Fibroblast of the aortic adventitia (primary cell): ENCODE measurements around the gene UBR7. TPM values are rescaled to one million over a fixed set of nuclear protein-coding genes. Genes with fewer than 3 reads are reported as not detected.
"Not testable (repeated sequence)": the region's sequence is repeated elsewhere in the genome, so short reads cannot be mapped to it uniquely, and the experiment has no call there.

Experiments used
- DNase-seq: peaks from one replicate; pipeline ENCODE4 v3.0.0-alpha.2; 2010; ENCODE audit warnings: low read depth
- H3K4me3 ChIP-seq: 2 replicates; pipeline ENCODE4 v1.5.1; 2011; ENCODE audit warnings: low read depth, mild to moderate bottlenecking, control low read depth, low read length, moderate library complexity
- total RNA-seq: library from RNA; depleted of rRNA; stranded (reverse); fragments of >200 nt; gene quantifications from 2 replicates; pipeline ENCODE4 v1.2.3, GENCODE V29; 2012; ENCODE audit warnings: low replicate concordance
- TF ChIP-seq, protein P1 (sequence below): IDR thresholded peaks from 2 replicates; pipeline ENCODE4 v1.5.1; 2011; ENCODE audit warnings: mild to moderate bottlenecking, low read length, control low read depth, inconsistent platforms; ENCODE audit not compliant: insufficient read depth

Gene UBR7
- total RNA-seq, 1 donor: 46.9 TPM

DNA sequence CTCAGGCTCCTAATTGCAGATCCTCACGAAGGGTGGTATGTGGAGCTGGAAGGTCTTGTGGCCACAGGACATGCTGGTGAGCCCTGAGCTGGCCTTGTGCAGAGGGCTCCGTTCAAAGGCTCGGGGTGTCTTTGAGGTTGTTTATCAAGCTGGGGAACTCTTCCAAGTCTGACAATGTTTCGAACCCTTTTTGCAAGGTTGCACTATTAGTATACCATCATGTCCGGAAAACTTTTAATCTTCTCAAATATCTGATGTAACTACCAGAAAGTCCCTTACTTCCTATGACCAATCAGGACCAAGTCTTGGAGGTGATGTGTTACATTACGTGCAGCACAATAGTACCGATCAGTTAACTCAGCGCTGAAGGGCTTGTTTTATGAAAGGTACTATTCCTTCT, 21.5 kb downstream of the UBR7 start:
- H3K4me3 ChIP-seq: no peak overlapping the region
- TF ChIP-seq, protein P1, sequence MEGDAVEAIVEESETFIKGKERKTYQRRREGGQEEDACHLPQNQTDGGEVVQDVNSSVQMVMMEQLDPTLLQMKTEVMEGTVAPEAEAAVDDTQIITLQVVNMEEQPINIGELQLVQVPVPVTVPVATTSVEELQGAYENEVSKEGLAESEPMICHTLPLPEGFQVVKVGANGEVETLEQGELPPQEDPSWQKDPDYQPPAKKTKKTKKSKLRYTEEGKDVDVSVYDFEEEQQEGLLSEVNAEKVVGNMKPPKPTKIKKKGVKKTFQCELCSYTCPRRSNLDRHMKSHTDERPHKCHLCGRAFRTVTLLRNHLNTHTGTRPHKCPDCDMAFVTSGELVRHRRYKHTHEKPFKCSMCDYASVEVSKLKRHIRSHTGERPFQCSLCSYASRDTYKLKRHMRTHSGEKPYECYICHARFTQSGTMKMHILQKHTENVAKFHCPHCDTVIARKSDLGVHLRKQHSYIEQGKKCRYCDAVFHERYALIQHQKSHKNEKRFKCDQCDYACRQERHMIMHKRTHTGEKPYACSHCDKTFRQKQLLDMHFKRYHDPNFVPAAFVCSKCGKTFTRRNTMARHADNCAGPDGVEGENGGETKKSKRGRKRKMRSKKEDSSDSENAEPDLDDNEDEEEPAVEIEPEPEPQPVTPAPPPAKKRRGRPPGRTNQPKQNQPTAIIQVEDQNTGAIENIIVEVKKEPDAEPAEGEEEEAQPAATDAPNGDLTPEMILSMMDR: no peak
- no peak for DNase-seq

DNA sequence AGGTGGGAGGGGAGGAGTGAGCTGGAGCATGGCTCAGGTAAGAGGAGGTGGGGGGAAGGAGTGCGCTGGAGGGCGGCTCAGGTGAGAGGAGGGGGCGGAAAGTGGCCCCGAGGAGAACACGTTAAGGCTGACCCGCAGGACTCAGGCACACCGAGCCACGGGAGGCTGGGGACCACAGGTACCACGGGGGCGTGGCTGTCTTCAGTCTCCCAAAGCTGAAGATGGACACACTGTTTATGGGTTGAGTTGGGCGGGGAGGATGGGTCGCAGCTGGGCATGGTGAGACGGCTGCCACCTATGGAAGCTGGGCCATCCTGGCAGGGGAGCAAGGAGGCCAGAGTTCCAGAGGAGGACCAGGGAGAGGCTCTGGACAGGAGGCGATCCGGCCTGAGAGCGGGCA, 23.5 kb downstream of the UBR7 start:
- DNase-seq: no peak
- H3K4me3 ChIP-seq: no peak overlapping the region

DNA sequence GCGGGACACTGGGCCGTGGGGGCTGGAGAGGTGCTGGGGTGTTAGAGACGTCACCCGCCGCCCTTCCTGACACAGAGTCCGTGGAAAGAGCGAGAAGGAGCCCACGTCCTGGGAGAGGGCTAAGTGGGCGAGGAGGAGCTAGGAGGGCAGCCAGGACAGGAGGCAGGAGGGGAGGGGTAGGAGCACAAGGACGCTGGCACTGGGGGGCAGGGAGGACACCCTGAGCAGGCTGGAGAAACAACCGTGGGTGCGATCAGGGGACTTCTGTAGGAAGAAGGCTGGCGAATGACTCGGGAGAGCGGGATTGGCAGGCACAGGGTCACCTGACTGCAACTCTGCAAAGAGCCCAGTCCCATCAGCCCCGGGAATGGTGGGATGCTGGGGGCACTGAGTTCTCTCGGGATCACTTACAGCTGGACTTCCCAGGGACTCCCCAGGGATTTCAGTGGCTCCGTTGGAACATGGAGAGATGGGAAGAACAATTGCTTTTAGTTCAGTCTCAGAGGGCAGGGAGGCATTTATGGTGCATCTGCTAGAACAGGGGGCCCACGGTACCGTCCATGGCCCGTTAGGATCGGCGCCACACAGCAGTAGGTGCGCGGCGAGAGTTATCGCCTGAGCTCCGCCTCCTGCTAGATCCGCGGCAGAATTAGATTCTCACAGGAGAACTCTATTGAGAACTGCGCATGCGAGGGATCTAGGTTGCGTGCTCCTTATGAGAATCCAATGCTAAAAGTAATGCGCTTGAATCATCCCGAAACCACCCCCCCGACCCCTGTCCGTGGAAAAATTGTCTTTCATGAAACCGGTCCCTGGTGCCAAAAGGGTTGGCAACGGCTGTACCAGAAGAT, 24.3 kb downstream of the UBR7 start:
- DNase-seq: peak; percentile 60
- TF ChIP-seq, protein P1: no peak
- peak overlapping the region; percentile 76 for H3K4me3 ChIP-seq

More for the DNA sequence above, 23.5 kb downstream of the UBR7 start:
- TF ChIP-seq, protein P1: no peak

DNA sequence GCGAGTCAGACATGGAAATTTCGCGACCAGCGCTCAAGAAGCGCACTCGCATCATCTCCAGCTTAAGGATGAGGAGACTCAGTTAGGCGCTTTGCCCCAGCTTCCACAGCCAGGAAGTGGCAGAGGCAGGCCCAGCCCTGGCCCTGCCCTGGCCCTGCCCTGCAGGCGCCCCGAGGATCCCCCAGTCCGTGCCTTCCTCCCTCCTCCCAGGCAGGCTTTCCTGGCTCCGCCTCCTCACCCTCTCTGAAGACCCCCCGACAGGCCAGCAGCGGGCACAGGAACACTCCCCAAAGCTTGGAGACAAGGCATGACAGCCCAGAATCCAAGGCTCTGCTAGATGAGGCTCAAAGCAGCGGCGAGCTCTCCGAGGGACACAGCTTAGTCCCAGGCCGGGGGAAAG, 25.1 kb downstream of the UBR7 start:
- DNase-seq: no peak
- peak overlapping the region; percentile 76 for H3K4me3 ChIP-seq
- TF ChIP-seq, protein P1: no peak

DNA sequence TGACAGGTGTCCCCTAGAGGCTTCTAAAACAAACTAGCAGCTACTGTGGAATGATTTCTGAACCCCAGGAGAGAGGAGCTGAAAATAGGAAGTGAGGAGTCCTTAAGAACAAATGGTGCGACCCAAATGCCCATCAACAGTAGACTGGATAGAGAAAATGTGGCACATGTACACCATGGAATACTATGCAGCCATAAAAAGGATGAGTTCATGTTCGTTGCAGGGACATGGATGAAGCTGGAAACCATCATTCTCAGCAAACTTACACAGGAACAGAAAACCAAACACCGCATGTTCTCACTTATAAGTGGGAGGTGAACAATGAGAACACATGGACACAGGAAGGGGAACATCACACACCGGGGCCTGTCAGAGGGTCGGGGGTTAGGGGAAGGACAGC, 26.0 kb downstream of the UBR7 start:
- DNase-seq, H3K4me3 ChIP-seq: not testable (repeated sequence)

DNA sequence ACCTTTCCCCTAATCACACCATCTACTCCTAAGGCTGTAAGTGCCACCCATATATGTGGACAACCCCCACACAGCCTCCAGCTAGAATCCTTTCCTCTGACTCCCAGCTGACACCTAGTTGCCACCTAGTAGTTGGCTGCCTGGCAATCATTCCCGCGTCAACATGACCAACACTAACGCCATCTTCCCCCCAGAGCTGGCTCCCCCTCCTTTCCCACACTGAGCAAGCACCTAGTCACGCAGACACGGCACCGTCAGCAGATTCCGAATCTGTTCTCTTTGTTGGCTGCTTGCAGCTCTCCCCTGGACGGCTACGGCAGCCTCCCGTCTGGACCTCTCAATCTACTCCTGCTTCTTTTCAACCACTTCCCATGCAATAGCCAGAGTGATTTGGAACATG, 27.7 kb downstream of the UBR7 start:
- peak; percentile 74 for DNase-seq
- H3K4me3 ChIP-seq: no peak overlapping the region

More for the DNA sequence above, 27.7 kb downstream of the UBR7 start:
- TF ChIP-seq, protein P1: no peak
